Fibroblast of lung (primary cell): ENCODE measurements around the gene ZNF521. TPM values are rescaled to one million over a fixed set of nuclear protein-coding genes. Genes with fewer than 3 reads are reported as not detected.

Experiments
- DNase-seq, 2 donors: peaks; one replicate each; pipeline versions ENCODE4 v3.0.0 to v3.0.0-alpha.2; 2010; ENCODE audit warnings: low read depth in 2 of 2
- H2AFZ ChIP-seq: 2 replicates; pipeline ENCODE4 v1.5.1; 2012; ENCODE audit warnings: low read length, control low read depth, inconsistent platforms
- H3K27ac ChIP-seq: 2 replicates; pipeline ENCODE4 v1.5.1; 2011; ENCODE audit warnings: low read length, control low read depth; ENCODE audit not compliant: insufficient read depth
- H3K27me3 ChIP-seq: 2 replicates; pipeline ENCODE4 v1.5.1; 2011; ENCODE audit warnings: mild to moderate bottlenecking, low read length; ENCODE audit not compliant: control insufficient read depth, insufficient read depth
- H3K36me3 ChIP-seq: 2 replicates; pipeline ENCODE4 v1.5.1; 2011; ENCODE audit warnings: low read length; ENCODE audit not compliant: control insufficient read depth, insufficient read depth
- H3K4me1 ChIP-seq: 2 replicates; pipeline ENCODE4 v1.5.1; 2011; ENCODE audit warnings: low read length; ENCODE audit not compliant: control insufficient read depth, insufficient read depth; ENCODE audit errors: extremely low read depth
- H3K4me2 ChIP-seq: 2 replicates; pipeline ENCODE4 v1.5.1; 2011; ENCODE audit warnings: low read length, control low read depth; ENCODE audit not compliant: insufficient read depth; ENCODE audit errors: extremely low read depth
- H3K4me3 ChIP-seq, 4 experiments: fragments of 200-600 bp in 1 of 4; sonication (generic) in 1 of 4; replicated peaks in 1 of 4; 2 replicates each; pipeline ENCODE4 v1.5.1; 2011 to 2016; ENCODE audit warnings: low read length in 4 of 4, low read depth in 3 of 4, mild to moderate bottlenecking in 3 of 4, control low read depth in 2 of 4, inconsistent platforms in 1 of 4, mixed read lengths in 1 of 4; ENCODE audit not compliant: insufficient read depth in 1 of 4; ENCODE audit errors: control extremely low read depth in 1 of 4
- H3K79me2 ChIP-seq: 2 replicates; pipeline ENCODE4 v1.5.1; 2012; ENCODE audit warnings: mild to moderate bottlenecking, low read length, inconsistent platforms; ENCODE audit not compliant: control insufficient read depth, insufficient read depth
- H3K9ac ChIP-seq: 2 replicates; pipeline ENCODE4 v1.5.1; 2011; ENCODE audit warnings: mild to moderate bottlenecking, low read length, control low read depth; ENCODE audit not compliant: insufficient read depth
- H3K9me3 ChIP-seq: 2 replicates; pipeline ENCODE4 v1.5.1; 2012; ENCODE audit warnings: low read depth, low read length; ENCODE audit not compliant: control insufficient read depth, insufficient read depth
- H4K20me1 ChIP-seq: 2 replicates; pipeline ENCODE4 v1.5.1; 2011; ENCODE audit warnings: low read length; ENCODE audit not compliant: control insufficient read depth, insufficient read depth; ENCODE audit errors: extremely low read depth
- EZH2 ChIP-seq: IDR thresholded peaks from 2 replicates; pipeline ENCODE4 v1.5.1; 2012; ENCODE audit warnings: low read length, control low read depth, mild to moderate bottlenecking; ENCODE audit errors: missing control alignments
- polyA plus RNA-seq, 2 donors: library from polyadenylated mRNA; depleted of rRNA in 1 of 2; stranded (reverse) in 1 of 2; unstranded in 1 of 2; fragments of >200 nt; gene quantifications; 2 replicates each; pipeline ENCODE4 v1.2.1, GENCODE V29; 2011 to 2012; ENCODE audit warnings: missing spikeins in 1 of 2
- total RNA-seq: library from RNA; depleted of rRNA; stranded (reverse); fragments of >200 nt; gene quantifications from 2 replicates; pipeline ENCODE4 v1.2.1, GENCODE V29; 2014
- TF ChIP-seq, protein P1 (sequence below), 2 donors: IDR thresholded peaks in 1 of 2; conservative IDR thresholded peaks in 1 of 2; 1 replicate in 1 of 2; 2 replicates in 1 of 2; pipeline ENCODE4 v1.5.1; 2011 to 2012; ENCODE audit warnings: low read length in 2 of 2, control low read depth in 1 of 2, inconsistent platforms in 1 of 2, low read depth in 1 of 2, mild to moderate bottlenecking in 1 of 2

Gene ZNF521
- total and polyA plus RNA-seq, 2 donors (not counting 1 experiment from before 2014, with no cell fraction given), result 25.2 to 43.6 TPM

DNA sequence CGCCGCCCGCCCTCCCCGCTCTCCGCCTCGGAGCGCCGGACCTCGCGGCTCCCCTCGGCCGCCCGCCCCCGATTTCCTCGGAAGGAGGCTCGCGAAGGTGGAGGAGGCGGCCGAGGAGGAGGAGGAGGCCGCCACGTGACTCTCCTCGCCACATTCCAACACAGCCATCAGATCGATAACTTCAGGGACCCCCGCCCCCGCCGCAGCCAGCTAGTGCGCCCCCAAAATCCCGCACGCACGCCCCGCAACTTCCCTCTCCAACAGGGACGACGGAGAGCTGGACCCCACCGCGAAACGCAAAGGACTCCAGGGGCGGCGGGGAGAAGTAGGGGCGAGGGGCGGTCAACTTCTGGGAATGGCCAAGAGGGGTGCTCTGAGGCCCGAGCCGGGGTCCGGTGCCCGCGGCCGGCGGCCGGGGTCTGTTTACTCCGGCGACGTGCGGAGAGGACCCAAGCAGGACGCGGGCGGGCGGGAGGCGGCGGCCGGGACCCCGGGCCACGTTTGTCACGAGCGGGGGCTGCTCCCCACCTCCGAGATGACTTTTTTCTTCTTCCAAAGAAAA is 2.0 kb downstream of the ZNF521 start:
- Histone ChIP-seq H3K27ac (peak overlapping the region; percentile 93), H2AFZ (no peak overlapping the region)

DNA sequence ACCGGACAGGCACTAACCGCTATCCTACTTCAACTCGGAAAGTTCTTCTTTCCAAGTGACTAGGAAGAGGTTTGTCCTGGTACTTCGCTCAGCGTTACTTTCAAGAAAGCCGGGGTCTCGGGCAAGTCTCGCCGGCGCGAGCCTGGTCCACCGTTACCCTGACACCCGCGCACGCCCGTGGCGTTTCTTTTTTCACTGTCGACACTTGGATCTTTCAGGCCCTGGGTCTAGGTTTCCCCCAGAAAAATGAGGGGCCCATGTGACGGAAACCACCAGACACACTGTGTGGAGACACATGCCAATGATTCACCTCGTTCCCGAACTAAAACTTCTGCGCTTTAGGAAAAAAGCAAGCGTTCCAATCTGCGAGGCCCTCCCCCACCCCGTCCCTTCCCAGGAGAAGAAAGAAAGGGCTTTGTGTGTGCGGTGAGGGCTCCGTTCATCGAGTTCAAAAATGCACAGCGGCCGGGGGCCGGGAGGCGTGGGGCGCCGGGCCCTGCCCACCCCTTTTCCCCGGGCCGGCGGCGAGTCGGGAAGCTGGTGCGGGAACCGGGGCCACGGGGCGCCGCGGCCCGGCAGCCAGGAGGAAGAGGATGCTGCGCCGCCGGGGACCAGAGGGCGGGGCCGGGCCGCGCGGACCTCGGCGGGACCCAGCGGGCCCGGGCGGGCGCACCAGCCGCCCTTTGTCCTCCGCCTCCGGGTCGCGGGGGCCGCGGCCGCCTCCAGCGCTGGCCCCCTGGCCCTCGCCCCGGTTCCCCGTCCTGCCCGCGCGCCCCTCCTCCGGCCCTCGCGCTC is 2.6 kb downstream of the ZNF521 start:
- Histone ChIP-seq H4K20me1 (no peaks in the 10 kb centered on the region), H3K9ac (peak overlapping the region; percentile 90), H3K4me2 (peak overlapping the region; percentile 99), H3K27ac (peak overlapping the region; percentile 93), H3K27me3 (no peaks in the 10 kb centered on the region), H3K79me2 (peaks cover 34% of the 10 kb centered on the region), H3K4me1 (peaks cover 10% of the 10 kb centered on the region), H3K4me3 (peak overlapping the region; percentile 85 to 94 (median 89)), H3K36me3 (no peaks in the 10 kb centered on the region), H3K9me3 (no peaks in the 10 kb centered on the region), H2AFZ (peak overlapping the region; percentile 61)
- peak; percentile 68 to 71 for DNase-seq
- no peak for TF ChIP-seq EZH2
- TF ChIP-seq, protein P1, sequence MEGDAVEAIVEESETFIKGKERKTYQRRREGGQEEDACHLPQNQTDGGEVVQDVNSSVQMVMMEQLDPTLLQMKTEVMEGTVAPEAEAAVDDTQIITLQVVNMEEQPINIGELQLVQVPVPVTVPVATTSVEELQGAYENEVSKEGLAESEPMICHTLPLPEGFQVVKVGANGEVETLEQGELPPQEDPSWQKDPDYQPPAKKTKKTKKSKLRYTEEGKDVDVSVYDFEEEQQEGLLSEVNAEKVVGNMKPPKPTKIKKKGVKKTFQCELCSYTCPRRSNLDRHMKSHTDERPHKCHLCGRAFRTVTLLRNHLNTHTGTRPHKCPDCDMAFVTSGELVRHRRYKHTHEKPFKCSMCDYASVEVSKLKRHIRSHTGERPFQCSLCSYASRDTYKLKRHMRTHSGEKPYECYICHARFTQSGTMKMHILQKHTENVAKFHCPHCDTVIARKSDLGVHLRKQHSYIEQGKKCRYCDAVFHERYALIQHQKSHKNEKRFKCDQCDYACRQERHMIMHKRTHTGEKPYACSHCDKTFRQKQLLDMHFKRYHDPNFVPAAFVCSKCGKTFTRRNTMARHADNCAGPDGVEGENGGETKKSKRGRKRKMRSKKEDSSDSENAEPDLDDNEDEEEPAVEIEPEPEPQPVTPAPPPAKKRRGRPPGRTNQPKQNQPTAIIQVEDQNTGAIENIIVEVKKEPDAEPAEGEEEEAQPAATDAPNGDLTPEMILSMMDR (conservative IDR thresholded peaks at IDR 0.05 in 1 of 2, IDR thresholded peaks at IDR 0.05 in 1 of 2; ENCODE audit: low read depth in 1 of 2, low read length in 2 of 2), result no peak

More for the DNA sequence above, 2.0 kb downstream of the ZNF521 start:
- DNase-seq, result peak; percentile 15 to 31
- Histone ChIP-seq H3K36me3 (no peaks in the 10 kb centered on the region), H3K79me2 (peaks cover 31% of the 10 kb centered on the region), H3K9ac (peak overlapping the region; percentile 90), H4K20me1 (no peaks in the 10 kb centered on the region), H3K4me2 (peak overlapping the region; percentile 32), H3K4me1 (peaks cover 7% of the 10 kb centered on the region), H3K4me3 (peak overlapping the region; percentile 85 to 94 (median 89)), H3K27me3 (no peaks in the 10 kb centered on the region), H3K9me3 (no peaks in the 10 kb centered on the region)
- TF ChIP-seq, protein P1 (conservative IDR thresholded peaks at IDR 0.05 in 1 of 2, IDR thresholded peaks at IDR 0.05 in 1 of 2; ENCODE audit: low read depth in 1 of 2, low read length in 2 of 2), result no peak
- no peak for TF ChIP-seq EZH2

DNA sequence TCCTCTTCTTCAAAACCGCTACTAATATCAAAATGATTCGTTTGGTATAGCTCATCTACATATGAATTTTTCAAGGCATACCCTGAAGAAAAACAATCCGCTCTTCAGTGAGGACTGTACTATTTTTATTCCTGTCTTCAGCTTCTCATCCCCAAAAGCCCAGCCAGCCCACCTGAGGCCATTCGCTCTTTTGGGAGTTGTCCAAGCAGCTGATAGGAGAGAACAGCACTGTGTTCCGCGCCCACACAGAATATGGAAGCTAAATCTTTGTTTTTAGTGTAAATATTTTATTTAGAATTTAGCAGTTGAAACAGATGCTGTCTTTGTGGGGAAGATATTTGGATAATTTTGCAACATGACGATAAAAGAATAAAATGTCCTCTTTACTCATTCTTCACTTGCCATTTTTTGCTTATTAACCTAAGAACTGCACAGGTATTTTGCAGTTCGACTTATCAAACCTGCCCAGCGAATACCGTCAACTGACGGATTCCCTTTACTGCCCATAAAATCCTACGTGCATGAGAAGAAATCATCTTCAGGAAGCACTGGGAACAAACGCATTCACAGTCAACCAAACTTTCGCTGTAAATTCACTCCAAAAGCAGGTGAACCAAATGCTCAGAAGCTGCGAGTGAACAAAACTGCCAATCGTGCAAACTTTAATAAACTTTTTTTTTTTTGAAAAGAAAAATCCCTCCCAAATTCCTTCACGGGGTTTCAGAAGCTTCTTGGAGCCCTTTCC is 3.4 kb downstream of the ZNF521 start:
- no peak for TF ChIP-seq EZH2
- TF ChIP-seq, protein P1 (conservative IDR thresholded peaks at IDR 0.05 in 1 of 2, IDR thresholded peaks at IDR 0.05 in 1 of 2; ENCODE audit: low read depth in 1 of 2, low read length in 2 of 2), result no peak
- H3K9me3 ChIP-seq, result no peaks in the 10 kb centered on the region
- peak overlapping the region; percentile 61 for H2AFZ ChIP-seq
- DNase-seq, result peak in 1 of 2 donors; percentile 2
- peak overlapping the region; percentile 90 for H3K27ac ChIP-seq
- peak overlapping the region; percentile 99 for H3K4me2 ChIP-seq
- no peaks in the 10 kb centered on the region for H3K36me3 ChIP-seq
- H3K27me3 ChIP-seq, result no peaks in the 10 kb centered on the region
- H4K20me1 ChIP-seq, result no peaks in the 10 kb centered on the region
- peak overlapping the region; percentile 85 to 91 (median 86) for H3K4me3 ChIP-seq
- H3K9ac ChIP-seq, result peak overlapping the region; percentile 90
- H3K4me1 ChIP-seq, result peaks cover 12% of the 10 kb centered on the region
- peaks cover 38% of the 10 kb centered on the region for H3K79me2 ChIP-seq
